HG03565 (cell line): ENCODE measurements around the gene KASH5.

Experiments
- ATAC-seq: cut with Tn5 transposase; IDR thresholded peaks from one replicate; pipeline ENCODE4 v1.9.1; 2021; ENCODE audit warnings: mild to moderate bottlenecking, moderate library complexity; ENCODE audit not compliant: unreplicated experiment

The KASH5 gene

DNA sequence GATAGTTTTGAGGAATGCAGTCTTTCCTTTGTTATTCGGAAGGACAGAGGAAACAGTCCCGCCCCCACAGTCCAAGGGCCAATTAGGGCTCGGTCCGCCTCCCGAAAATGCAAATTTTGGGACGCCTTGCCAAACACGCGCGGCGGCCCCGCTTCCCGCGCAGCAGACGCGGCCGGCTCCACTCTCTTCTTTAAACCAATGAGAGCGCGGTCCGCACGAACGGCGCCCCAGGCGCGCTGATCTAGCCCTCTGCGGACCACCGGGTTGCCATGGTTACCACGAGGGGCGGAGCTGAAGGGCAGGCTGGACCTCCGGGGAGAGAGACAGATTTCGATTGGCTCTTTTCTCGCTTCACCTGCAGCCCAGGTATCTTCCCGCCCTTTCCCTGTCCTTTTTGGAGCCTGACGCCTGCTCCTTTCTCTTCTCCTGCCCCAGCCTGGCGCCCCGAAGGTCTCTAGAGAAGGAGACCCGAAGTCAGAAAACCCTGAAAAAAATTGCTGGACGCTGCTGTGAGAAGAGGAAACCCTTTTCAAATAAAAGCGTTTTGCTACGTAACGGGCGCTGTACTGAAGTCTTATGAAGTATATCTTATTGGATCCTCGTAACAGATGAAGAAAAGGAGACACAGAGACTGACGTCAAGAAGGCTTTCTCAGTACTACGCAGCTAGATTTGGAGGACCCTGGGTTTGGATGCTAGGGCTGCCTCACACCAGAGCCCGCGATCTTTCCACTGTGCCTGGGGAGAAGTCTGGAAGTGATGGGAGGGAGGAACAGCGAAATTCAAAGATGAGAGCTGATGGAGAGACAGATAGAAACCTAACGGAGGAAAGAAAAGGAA lies 33.2 kb downstream of the KASH5 start:
- no peak for ATAC-seq

DNA sequence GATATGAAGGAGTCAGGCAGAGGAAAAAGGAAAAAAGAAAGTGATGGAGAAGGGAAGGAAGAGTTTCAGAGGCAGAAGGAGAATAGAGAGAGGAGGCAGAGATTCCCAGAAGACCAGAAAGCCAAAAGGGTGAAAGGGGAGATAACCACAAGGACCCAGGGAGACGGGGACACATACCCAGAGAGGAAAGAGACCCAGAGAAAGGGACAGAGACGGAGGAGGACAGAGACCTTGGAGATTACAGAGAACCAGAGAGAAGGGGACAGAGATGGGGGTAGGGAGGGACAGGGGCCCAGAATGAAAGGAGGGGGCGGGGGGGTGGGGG lies 33.8 kb downstream of the KASH5 start:
- no peak for ATAC-seq

DNA sequence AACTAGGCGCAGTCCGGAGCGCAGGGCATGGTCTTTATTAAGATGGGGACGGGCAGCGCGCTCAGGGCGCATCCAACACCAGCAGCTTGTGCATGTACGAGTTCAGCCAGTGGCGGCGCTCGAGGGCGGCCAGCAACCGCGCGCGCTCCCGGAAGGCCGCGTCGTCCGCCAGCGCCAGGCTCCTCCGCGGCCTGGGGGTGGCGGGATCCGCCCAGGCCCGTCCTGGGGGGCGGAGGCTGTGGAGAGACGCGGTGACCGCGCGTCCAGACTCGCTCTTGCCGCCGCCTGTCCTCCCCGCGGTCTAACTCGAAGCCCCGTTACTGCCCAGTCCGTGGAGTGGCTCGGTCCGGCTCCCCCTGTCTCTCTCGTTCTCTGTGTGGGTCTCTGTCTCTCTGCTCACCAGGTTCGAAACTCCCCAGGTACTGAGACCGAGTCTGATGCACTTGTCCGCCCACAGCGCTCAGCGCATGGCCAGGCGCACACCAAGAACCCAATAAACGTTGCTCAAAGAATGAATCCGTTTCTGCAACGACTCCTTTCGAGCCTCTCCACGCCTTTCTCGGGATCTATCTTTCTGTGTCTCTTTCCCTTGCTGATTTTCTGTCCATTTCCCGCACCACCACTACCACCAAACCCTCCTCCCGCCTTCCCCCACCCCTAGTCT lies 34.5 kb downstream of the KASH5 start:
- no peak for ATAC-seq

DNA sequence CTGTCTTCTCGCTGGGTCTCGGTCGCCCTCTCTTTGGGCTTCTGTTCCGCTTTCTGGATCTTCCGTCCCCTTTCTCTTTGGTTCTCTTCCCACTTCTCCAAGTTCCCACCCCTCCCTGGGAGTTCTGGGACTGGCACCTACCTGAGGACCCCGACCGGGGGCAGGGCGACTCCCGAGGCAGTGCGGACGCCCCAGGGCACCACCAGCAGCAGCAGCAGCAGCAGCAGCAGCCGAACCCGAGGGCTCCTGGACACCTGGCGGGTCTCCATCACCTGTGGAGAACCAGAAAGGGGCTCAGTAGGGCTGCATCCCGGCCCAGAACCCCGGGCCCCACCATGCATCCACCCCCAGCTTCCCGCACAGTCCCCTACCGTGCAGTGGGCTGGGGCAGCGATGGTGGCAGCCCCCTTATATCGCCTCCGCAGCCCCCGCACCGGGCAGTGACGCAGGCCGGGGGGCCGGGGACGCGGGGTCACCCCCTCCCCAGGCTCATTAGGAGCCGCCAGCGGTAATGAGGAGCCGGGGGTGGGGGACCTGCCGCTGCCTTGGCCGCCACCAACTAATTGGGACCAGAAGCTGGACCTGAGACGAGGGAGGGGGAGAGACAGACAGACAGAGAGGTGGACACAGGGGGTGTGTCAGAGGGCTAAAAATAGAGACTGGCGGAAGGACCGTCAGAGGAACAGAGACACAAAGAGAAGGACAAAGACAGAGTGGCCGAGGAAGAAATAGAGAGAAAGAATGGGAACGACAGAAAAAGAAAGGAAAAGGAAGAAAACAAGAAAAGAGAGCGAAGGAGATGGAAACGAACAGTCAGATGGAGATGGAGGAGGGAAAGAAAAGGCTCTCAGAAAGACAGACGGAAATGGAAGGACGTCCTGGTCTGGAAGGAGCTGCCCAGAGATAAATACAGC lies 35.3 kb downstream of the KASH5 start, which contains the start of gene PTH2:
PTH2 (minus strand) TSS at position 371 of the 914 bp plus-strand sequence; CDS start at position 269, 102 bp downstream.
- ATAC-seq, result no peak

DNA sequence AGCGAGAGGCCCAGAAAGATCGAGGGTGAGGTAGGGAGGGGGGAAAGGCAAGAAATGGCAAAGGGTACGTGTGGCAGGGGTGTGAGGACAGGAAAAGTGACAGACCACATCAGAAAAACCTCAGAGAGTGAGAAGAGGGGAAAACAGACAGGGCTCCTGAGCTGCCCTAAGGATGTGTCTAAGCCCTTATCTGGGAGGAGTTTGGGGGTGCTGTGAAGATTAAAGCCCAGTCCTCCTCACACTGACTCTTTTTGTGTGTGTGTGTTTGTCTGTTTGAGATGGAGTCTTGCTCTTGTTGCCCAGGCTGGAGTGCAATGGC lies 35.9 kb downstream of the KASH5 start:
- no peak for ATAC-seq

DNA sequence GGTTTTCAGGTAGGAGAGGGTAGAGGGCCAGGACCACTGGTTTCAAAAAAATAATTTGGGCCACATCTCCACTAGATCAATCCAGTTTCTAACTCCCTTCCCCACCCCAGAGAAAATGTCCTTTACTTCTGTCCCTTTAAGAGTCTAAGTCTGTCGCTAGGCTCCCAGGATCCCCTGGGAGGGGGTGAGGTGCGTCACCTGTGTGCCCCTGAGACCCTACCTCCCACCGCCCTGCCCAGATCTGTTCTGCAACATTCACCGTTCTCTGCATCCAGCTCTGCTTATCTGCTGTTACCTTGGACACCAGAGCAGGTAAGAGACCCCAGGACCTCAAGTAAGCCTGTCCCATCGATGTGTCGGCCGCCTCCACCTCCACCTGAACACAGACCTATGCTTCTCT lies 37.1 kb downstream of the KASH5 start, which contains the start of gene GFY:
GFY (plus strand) TSS at position 211 of the 400 bp plus-strand sequence. CDS start 1,043 bp downstream, outside the sequence.
- no peak for ATAC-seq

DNA sequence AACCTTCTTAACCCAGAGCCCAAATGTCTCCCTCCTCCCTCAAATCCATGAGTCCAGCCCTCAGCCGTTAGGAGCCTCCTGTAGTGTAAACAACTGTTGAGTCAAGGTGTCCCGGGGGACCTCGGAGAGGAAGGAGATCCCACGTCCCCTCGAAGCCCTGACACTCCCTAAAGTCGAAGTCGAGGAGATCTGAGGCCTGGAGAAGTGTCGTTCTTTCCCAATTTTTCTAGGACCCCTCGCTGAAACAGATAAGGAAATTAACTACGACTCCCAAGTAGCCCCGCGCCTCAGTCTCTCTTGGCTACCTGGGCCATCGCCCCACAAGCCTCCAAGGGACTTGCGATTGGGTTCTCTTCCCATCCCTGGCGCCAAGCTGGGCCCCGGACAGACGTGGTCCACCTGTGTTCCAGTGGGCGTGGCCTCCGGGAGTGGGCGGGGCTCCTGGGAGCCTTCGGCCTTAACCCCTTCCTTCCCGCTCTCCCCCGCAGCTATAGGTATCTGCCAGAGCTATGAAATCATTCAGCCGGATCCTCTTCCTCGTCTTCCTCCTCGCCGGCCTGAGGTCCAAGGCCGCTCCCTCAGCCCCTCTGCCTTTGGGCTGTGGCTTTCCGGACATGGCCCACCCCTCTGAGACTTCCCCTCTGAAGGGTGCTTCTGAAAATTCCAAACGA lies 38.0 kb downstream of the KASH5 start:
- ATAC-seq, result no peak

DNA sequence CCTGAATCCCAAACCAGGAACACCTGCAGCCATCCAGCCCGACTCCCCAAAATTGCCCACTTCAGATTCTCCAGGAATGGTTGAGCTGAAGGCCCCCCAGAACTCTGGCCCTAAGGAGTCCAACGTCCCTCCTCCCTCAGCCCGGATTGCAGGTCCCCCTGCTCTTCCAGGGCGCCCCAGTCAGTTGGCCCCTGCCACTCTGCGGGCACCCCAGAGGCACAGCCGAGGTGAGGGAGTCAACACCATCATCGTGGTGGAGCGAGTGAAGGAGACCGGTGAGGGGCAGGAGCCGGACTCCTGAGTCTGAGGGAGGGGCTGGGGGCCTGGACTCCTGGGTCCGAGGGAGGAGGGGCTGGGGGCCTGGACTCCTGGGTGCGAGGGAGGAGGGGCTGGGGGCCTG lies 39.3 kb downstream of the KASH5 start:
- no peak for ATAC-seq

DNA sequence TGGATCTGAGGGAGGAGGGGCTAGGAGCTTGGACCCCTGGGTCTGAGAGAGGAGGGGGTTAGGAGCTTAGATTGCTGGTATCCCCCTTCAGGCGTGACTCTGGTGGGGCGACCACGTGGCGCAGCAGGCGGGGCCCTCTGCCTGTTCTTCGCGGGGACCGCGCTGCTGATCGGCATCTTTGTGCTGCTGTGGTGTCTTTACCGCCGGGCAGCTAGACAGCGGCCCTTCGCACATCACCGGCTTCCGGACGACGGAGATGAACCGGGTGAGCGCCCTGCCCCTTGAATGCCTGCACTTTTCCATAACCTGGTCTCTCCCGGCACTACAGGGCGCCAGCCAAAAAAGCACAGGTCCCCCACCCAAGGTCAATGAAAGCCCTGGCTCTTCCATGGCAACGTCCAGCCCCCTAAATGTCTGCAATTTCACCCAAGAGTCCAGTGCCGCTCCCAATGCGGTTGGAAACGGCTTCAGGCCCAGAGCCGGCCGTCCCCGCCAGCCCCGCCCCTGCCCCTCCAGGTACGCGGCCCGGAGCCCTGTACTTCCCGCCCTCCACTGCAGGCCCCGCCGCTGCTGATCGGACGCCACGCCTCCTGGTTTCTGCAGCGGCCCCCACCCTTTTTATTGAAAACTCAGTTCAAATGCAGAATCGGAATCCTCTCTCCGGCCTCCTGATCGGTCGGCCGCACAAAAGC lies 40.0 kb downstream of the KASH5 start:
- ATAC-seq, result no peak

DNA sequence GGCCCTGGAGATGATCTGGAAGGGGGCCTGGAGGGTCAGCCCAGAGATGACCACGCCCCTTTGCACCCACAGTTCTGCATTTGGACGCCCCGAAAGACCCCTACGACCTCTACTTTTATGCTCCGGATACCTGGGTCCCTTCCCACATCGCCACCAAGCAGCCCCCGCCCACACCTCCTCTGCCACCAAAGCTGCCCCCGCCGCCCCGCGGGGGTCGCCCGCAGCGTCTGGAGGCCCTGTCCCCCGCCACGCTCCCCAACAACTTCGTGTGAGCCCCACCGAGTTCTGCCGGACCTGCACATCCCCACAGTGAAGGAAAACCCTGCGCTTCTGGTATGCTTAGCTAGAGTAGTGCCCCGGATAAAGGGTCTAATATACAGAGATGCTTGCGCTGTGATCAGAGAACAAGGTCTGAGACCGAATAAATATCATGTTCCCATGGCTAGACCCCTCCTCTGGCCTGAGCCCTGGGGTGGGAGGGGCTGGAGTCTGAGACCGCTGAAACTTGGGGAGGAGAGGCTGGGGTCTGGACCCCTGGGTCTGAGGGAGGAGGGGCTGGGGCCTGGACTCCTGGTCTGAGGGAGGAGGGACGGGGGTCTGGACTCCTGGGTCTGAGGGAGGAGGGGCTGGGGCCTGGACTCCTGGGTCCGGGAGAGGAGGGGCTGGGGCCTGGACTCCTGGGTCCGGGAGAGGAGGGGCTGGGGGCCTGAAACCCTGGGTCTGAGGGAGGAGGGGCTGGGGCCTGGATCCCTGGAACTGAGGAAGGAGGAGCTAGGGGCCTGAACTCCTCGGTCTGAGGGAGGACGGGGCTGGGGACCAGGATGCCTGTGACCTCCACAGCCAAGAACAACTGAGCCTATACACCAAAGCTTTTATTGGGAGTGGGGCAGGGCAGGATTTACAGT lies 40.8 kb downstream of the KASH5 start:
- no peak for ATAC-seq

DNA sequence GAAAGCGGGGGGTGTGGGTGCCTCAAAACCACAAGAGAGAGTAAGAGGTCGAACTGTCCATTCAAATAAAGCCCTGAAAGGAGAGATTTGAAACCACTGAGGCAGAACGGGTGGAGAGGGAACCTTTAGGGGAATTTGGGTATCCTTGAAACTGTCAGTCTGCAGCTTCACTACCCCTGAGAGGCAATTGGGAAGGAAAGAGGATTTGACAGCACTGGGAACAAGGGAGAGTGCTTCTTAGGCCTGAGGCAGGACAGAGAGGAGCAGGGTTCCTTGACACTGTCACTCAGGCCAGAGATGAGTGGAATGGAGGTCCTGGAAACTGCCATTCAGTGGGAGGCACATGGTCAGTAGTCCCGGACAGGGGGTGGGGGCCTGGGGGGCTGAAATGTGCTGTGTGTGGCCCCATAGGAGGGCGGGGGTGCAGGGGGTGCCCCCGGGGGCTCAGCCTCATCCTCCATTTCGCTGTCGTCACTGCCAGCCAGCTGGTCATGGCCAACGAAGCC lies 42.2 kb downstream of the KASH5 start:
- no peak for ATAC-seq

DNA sequence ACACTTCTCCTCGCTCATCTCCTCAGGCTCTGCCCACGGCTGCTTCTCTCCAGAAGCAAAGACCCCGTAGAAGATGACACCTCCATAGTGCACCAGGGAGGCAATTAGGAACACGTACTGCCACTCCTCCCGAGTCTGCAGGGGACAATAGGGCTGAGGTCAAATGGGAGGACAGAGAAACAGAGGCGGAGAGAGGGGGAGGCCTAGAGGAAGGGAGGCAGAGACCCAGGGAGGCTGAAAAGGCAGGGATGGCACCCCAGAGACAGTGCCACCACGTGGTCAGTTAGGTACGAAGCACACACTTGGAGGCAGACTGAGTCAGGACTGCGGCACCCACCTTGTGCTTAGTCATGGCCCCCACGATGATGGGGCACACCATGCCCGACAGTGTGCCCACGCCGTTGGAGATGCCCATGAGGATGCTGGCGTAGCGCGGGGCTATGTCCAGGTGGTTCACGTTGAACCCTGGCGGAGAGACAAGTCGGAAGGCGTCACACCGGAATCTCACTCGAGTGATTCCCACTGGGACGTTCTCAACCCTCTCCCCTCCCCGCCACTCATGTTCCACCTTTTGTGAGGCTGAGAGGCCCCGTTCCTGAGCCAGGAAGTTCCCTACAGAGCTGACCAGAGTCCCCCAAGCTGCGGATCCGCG lies 42.8 kb downstream of the KASH5 start:
- no peak for ATAC-seq

DNA sequence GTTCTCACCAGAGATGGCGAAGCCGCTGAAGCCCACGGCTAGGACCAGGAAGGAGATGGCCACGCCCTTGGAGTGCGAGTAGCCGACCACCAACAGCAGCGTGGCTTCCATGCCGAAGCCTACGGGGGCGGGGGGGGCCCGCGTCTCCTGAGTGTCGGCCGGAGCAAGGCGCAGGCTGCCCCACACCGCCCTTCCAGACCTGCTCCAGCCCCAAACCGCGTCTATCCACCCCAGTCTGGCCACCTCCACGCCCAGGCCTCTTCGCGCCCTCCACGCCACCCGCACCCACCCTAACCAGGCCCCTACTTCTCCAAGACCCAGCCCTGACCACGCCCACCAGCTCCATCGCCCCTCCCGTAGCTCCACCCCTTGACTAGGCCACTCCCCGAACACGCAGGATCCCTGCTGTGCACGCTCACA lies 43.3 kb downstream of the KASH5 start:
- ATAC-seq, result no peak

DNA sequence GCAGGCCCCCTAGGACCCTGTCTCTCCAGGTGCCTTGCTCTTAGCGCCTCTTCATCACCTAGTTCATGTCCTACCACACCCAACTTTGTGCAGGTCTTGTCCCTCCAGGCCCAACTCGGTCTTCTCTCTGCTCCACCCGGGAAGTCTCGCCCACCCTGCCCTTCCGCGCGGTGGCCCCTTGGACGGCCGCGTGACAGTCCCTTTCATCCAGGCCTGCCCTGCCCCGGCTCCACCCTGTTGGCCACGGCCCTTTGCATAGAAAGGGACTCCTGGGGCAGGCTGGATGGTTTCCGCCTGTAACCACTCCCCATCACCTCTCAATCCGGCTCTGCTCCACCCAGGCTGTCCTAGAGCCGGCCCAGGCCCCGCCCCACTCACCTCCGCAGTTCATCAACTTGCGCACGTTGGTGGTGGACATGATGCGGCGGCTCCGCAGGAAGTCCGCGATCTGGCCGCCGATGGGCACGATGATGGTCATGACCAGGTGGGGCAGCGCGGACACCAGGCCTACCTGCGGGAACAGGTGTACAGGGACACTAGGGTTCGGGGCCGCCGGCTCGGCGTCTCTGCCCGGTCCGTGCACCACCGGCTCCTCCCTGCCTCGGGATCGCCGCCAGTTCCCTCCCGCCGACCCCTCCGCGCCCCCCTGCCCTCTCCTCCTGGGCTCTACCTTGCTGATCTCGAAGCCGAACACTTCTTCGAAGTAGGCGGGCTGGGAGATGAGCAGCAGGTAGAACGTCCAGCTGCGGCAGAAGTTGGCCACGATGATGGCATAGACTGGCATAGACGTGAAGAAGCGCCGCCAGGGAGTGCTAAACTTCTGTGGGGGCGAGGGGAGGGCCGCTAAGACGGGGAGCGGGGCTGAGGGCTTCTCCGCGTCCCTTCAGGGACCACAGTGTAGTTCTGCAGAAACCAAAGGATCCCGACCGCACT lies 44.4 kb downstream of the KASH5 start:
- ATAC-seq, result no peak

DNA sequence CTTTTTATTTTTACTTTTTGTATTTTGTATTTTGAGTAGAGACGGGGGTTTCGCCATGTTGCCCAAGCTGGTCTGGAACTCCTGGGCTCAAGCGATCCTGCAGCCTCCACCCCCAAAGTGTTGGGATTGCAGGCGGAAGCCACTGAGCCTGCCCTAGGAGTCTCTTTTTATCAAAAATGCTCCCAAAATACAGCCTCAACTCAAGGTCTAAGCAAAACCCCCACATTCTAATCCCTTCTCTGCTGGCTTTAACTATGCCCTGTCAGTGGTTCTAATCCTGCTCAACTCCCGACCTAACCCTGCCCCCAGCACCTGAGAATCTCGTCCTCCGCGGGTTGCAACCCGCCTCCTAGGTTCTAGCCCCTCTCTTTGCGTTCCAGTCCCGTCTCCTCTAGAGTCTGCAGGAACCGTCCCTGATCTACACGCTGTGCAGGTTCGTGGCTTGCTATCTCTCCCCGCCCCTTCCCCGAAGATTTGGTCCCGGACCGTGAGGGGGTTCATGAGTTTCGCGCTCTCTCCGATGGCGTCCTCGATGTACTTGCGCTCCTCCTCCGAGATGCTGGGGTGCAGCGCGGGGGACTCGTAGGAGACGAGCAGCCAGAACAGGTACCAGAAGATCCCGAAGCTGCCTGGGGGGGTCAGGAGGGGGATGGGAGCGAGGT lies 45.3 kb downstream of the KASH5 start:
- ATAC-seq, result no peak

DNA sequence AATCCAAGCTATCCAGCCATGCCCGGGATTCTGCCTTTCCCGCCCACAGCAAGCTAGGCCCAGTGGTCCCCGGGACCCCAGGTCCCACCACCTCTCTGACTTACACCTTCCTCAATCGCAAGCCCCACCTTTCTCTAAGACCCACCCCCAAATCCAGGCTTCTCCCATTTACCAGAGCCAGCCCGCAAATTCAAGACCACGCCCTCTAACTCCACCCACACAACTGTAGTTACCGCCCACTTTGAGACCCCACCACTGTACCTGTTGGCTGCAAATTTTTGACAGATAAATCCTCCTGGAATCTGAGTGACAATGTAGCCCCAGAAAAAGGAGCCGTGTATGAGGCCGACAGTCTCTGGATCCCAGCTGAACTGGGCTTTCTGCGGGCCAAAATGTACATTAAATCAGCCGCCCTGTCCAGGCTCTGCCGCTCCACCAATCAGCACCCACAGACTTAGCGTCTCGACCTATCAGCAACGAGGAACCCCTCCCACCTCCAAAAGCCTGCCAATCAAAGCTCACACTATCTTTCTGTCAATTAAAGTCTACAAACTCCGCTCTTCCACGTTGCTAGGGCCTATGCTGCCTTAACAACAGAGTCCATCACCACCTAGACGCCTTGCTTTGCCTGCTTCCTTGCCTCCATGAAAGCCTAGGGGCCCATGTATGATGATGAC lies 47.0 kb downstream of the KASH5 start:
- no peak for ATAC-seq
